ENCODE results near the gene ZDHHC15. TPM values are rescaled to one million over a fixed set of nuclear protein-coding genes. Genes with fewer than 3 reads are reported as not detected.
"Not testable (repeated sequence)": the region's sequence is repeated elsewhere in the genome, so short reads cannot be mapped to it uniquely, and the experiment has no call there.

Gene ZDHHC15
- total and polyA plus RNA-seq, 2 donors (not counting 3 experiments of a cell fraction or from before 2014, with no cell fraction given), result not detected

DNA sequence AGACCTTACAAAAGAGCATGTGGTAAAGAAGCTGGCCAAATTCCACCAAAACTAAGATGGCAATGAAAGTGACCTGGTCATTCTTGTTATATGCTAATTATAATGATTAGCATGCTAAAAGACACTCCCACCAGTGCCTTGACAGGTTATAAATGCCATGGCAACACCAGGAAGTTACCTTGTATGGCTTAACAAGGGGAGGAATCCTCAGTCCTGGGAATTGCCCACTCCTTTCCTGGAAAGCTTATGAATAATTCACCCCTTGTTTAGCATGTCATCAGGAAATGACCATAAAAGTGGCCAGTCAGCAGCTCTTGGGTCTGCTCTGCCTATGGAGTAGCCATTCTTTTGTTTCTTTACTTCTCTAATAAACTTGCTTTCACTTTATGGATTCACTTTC lies 161.0 kb downstream of the ZDHHC15 start:
- POLR2A ChIA-PET, result no interaction called here
- H3K4me2 ChIP-seq (ENCODE audit: insufficient read depth, low read length), result no peak overlapping the region
- no peaks in the 10 kb centered on the region for H3K9me1 ChIP-seq (replicated peaks; ENCODE audit: control insufficient read depth, extremely low read depth, insufficient read depth, low read length)
- dilution Hi-C loops (cut with MboI; ENCODE audit: extremely low pct_ligation_motif_present, low sequenced_read_pairs), result no loop called here
- H2AFZ ChIP-seq (ENCODE audit: low read depth, low read length), result no peak overlapping the region
- CTCF ChIA-PET, result no interaction called here
- H3K27ac ChIP-seq (ENCODE audit: insufficient read depth, low read depth, low read length), result no peak overlapping the region
- no peak overlapping the region for H3K9ac ChIP-seq (replicated peaks; ENCODE audit: extremely low read depth, insufficient read depth, low read length)
- no peaks in the 10 kb centered on the region for H3K79me2 ChIP-seq (ENCODE audit: control insufficient read depth, insufficient read depth, low read length)
- H4K20me1 ChIP-seq (replicated peaks; ENCODE audit: control insufficient read depth, extremely low read depth, insufficient read depth, low read length), result no peaks in the 10 kb centered on the region
- TF ChIP-seq POLR2AphosphoS5 (IDR thresholded peaks at IDR 0.05; ENCODE audit: insufficient read depth, low read depth, low read length) (no peak), EZH2 (IDR thresholded peaks at IDR 0.05; ENCODE audit: borderline replicate concordance, low read depth, low read length, severe bottlenecking) (no peak), JUN (IDR thresholded peaks at IDR 0.05; ENCODE audit: borderline replicate concordance, insufficient read depth, insufficient read length, low read depth) (no peak), GATA2 (IDR thresholded peaks at IDR 0.05; ENCODE audit: insufficient read depth, insufficient read length, low read depth, low read length) (no peak), POLR2A (IDR thresholded peaks at IDR 0.05; ENCODE audit: low read depth, low read length) (no peak), MYC (IDR thresholded peaks at IDR 0.05; ENCODE audit: low read depth, low read length) (no peak), FOS (IDR thresholded peaks at IDR 0.05; ENCODE audit: borderline replicate concordance, insufficient read depth, low read length) (no peak)
- TF ChIP-seq, protein P1, sequence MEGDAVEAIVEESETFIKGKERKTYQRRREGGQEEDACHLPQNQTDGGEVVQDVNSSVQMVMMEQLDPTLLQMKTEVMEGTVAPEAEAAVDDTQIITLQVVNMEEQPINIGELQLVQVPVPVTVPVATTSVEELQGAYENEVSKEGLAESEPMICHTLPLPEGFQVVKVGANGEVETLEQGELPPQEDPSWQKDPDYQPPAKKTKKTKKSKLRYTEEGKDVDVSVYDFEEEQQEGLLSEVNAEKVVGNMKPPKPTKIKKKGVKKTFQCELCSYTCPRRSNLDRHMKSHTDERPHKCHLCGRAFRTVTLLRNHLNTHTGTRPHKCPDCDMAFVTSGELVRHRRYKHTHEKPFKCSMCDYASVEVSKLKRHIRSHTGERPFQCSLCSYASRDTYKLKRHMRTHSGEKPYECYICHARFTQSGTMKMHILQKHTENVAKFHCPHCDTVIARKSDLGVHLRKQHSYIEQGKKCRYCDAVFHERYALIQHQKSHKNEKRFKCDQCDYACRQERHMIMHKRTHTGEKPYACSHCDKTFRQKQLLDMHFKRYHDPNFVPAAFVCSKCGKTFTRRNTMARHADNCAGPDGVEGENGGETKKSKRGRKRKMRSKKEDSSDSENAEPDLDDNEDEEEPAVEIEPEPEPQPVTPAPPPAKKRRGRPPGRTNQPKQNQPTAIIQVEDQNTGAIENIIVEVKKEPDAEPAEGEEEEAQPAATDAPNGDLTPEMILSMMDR (IDR thresholded peaks at IDR 0.05; ENCODE audit: extremely low read depth in 1 of 2, insufficient read depth in 1 of 2, low read depth in 1 of 2, low read length in 2 of 2), result no peak
- TF ChIP-seq, protein P2, sequence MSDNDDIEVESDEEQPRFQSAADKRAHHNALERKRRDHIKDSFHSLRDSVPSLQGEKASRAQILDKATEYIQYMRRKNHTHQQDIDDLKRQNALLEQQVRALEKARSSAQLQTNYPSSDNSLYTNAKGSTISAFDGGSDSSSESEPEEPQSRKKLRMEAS (IDR thresholded peaks at IDR 0.05; ENCODE audit: insufficient read depth, insufficient read length), result no peak
- BruUV-seq (replicated peaks), result no TSS peak
- H3K4me3 ChIP-seq (replicated peaks in 1 of 3; ENCODE audit: insufficient read depth in 1 of 3, low read depth in 1 of 3, low read length in 3 of 3), result no peak overlapping the region
- FAIRE-seq, result no peak
- H3K27me3 ChIP-seq (ENCODE audit: control insufficient read depth in 2 of 2, insufficient read depth in 2 of 2, low read length in 2 of 2), result no peaks in the 10 kb centered on the region
- intact Hi-C loops (cut with micrococcal nuclease), result no loop called here
- H3K4me1 ChIP-seq (ENCODE audit: control insufficient read depth, extremely low read depth, insufficient read depth, low read length), result no peaks in the 10 kb centered on the region
- no peak for DNase-seq (ENCODE audit: low read depth, low spot score)
- H3K36me3 ChIP-seq (ENCODE audit: control insufficient read depth in 2 of 2, extremely low read depth in 1 of 2, insufficient read depth in 2 of 2, low read length in 2 of 2), result no peaks in the 10 kb centered on the region
- H3K9me3 ChIP-seq (replicated peaks; ENCODE audit: control insufficient read depth, insufficient read depth, low read length), result no peaks in the 10 kb centered on the region

DNA sequence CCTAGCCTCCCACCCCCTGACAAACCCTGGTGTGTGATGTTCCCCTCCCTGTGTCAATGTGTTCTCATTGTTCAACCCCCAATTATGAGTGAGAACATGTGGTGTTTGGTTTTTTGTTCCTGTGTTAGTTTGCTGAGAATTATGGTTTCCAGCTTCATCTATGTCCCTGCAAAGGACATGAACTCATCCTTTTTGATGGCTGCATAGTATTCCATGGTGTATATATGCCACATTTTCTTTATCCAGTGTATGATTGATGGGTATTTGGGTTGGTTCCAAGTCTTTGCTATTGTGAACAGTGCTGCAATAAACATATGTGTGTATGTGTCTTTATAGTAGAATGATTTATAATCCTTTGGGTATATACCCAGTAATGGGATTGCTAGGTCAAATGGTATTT lies 174.2 kb downstream of the ZDHHC15 start:
- H3K4me1 ChIP-seq (ENCODE audit: control insufficient read depth, extremely low read depth, insufficient read depth, low read length); FAIRE-seq; H3K27me3 ChIP-seq (ENCODE audit: control insufficient read depth in 2 of 2, insufficient read depth in 2 of 2, low read length in 2 of 2); BruUV-seq (replicated peaks); DNase-seq (ENCODE audit: low read depth, low spot score); H3K9ac ChIP-seq (replicated peaks; ENCODE audit: extremely low read depth, insufficient read depth, low read length); POLR2A ChIA-PET; H4K20me1 ChIP-seq (replicated peaks; ENCODE audit: control insufficient read depth, extremely low read depth, insufficient read depth, low read length); H2AFZ ChIP-seq (ENCODE audit: low read depth, low read length); H3K4me3 ChIP-seq (replicated peaks in 1 of 3; ENCODE audit: insufficient read depth in 1 of 3, low read depth in 1 of 3, low read length in 3 of 3); H3K9me3 ChIP-seq (replicated peaks; ENCODE audit: control insufficient read depth, insufficient read depth, low read length); H3K4me2 ChIP-seq (ENCODE audit: insufficient read depth, low read length); H3K79me2 ChIP-seq (ENCODE audit: control insufficient read depth, insufficient read depth, low read length); intact Hi-C loops (cut with micrococcal nuclease); H3K9me1 ChIP-seq (replicated peaks; ENCODE audit: control insufficient read depth, extremely low read depth, insufficient read depth, low read length); H3K36me3 ChIP-seq (ENCODE audit: control insufficient read depth in 2 of 2, extremely low read depth in 1 of 2, insufficient read depth in 2 of 2, low read length in 2 of 2); dilution Hi-C loops (cut with MboI; ENCODE audit: extremely low pct_ligation_motif_present, low sequenced_read_pairs); H3K27ac ChIP-seq (ENCODE audit: insufficient read depth, low read depth, low read length); CTCF ChIA-PET: not testable (repeated sequence)

Measured in endothelial cell of umbilical vein (primary cell).